Endothelial cell of umbilical vein (primary cell): ENCODE measurements around the gene CHCHD10.

Source experiments
- CTCF ChIP-seq, 2 donors: IDR thresholded peaks; 1 replicate in 1 of 2; 2 replicates in 1 of 2; pipeline ENCODE4 v1.5.1; 2011; ENCODE audit warnings: low read length in 2 of 2, mild to moderate bottlenecking in 2 of 2, moderate library complexity in 2 of 2, control low read depth in 1 of 2, inconsistent platforms in 1 of 2, low read depth in 1 of 2; ENCODE audit not compliant: insufficient read depth in 1 of 2; ENCODE audit errors: extremely low read depth in 1 of 2
- EZH2 ChIP-seq: IDR thresholded peaks from 2 replicates; pipeline ENCODE4 v1.6.1; 2012; ENCODE audit warnings: borderline replicate concordance, low read depth, mild to moderate bottlenecking, moderate library complexity, low read length, inconsistent platforms; ENCODE audit not compliant: severe bottlenecking
- FOS ChIP-seq: IDR thresholded peaks from 2 replicates; pipeline ENCODE4 v1.6.1; 2011; ENCODE audit warnings: mild to moderate bottlenecking, low read length, moderate library complexity, borderline replicate concordance; ENCODE audit not compliant: insufficient read depth
- JUN ChIP-seq: IDR thresholded peaks from 2 replicates; pipeline ENCODE4 v1.6.1; 2011; ENCODE audit warnings: borderline replicate concordance, low read depth; ENCODE audit not compliant: insufficient read length, insufficient read depth
- MAX ChIP-seq: IDR thresholded peaks from 2 replicates; pipeline ENCODE4 v1.6.1; 2011; ENCODE audit not compliant: insufficient read depth, insufficient read length
- MYC ChIP-seq: IDR thresholded peaks from one replicate; pipeline ENCODE4 v1.6.1; 2011; ENCODE audit warnings: mild to moderate bottlenecking, low read depth, low read length
- POLR2A ChIP-seq: IDR thresholded peaks from 2 replicates; pipeline ENCODE4 v1.6.1; 2012; ENCODE audit warnings: low read depth, mild to moderate bottlenecking, control low read depth, low read length
- POLR2AphosphoS5 ChIP-seq: IDR thresholded peaks from 2 replicates; pipeline ENCODE4 v1.6.1; 2012; ENCODE audit warnings: low read depth, mild to moderate bottlenecking, control low read depth, low read length, moderate library complexity; ENCODE audit not compliant: insufficient read depth

GRCh38 chr22:23781511-23782183 is 13.9 kb upstream of the CHCHD10 start:
- TF ChIP-seq POLR2AphosphoS5: no peak
- no peak for TF ChIP-seq FOS
- no peak for TF ChIP-seq CTCF (IDR thresholded peaks at IDR 0.05; ENCODE audit: extremely low read depth in 1 of 2, insufficient read depth in 1 of 2, low read depth in 1 of 2, low read length in 2 of 2)
- TF ChIP-seq EZH2: no peak
- no peak for TF ChIP-seq POLR2A
- TF ChIP-seq MAX: no peak
- TF ChIP-seq JUN: no peak
- no peak for TF ChIP-seq MYC
